GM19043 (cell line): ENCODE data around the gene FBXW10.
"Not testable (repeated sequence)": the region's sequence is repeated elsewhere in the genome, so short reads cannot be mapped to it uniquely, and the experiment has no call there.

Source experiments
- ATAC-seq: cut with Tn5 transposase; IDR thresholded peaks from one replicate; pipeline ENCODE4 v1.9.1; 2021; ENCODE audit warnings: low read depth; ENCODE audit not compliant: unreplicated experiment

Gene FBXW10, protein sequence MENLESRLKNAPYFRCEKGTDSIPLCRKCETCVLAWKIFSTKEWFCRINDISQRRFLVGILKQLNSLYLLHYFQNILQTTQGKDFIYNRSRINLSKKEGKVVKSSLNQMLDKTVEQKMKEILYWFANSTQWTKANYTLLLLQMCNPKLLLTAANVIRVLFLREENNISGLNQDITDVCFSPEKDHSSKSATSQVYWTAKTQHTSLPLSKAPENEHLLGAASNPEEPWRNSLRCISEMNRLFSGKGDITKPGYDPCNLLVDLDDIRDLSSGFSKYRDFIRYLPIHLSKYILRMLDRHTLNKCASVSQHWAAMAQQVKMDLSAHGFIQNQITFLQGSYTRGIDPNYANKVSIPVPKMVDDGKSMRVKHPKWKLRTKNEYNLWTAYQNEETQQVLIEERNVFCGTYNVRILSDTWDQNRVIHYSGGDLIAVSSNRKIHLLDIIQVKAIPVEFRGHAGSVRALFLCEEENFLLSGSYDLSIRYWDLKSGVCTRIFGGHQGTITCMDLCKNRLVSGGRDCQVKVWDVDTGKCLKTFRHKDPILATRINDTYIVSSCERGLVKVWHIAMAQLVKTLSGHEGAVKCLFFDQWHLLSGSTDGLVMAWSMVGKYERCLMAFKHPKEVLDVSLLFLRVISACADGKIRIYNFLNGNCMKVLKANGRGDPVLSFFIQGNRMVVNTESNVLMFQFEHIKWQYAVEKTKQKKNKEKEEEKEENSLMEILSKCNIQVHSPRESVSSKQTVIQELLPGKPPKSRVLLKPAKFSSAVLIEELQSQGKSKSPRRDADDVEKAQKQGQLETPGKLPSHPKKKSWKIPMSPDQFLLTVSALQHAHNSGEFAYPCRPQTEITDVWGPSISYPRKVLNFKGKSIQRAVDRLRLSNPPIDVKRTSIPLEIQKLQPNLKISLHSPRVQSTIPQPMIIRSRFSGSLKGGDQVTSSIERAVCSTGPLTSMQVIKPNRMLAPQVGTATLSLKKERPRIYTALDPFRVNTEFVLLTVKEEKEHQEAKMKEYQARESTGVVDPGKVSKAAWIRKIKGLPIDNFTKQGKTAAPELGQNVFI

DNA sequence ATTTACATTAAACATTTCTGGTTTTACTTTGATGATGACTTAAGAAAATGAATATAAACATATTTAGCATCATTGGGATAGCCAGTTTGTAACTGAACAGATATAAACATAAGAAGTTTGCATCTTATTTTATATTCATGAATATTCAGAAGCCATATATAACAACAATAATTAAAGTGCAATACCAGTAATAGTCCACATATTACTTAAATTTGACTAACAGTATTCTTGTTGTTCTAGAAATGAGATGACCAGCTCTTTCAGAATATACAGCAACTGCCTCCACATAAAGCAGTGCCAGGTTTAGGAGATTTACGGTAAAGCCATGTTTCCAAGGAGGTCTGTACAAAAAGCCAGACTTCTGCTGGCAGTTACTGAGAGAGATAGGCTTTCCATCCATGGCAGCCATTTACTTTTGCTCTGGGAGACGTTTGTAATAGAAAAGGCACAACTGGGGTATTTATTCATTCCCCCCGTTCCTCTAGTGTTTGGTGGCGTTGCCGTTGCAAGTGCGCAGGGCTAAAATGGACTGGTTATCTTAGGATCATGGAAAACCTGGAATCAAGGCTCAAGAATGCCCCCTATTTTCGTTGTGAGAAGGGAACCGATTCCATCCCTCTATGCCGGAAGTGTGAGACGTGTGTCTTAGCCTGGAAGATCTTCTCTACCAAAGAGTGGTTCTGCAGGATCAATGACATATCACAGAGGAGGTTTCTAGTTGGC lies at the start of gene FBXW10:
Gene FBXW10, plus strand, starts transcription at position 356 of the 723 bp plus-strand sequence. Its CDS starts 191 bp downstream, at position 547.
- not testable (repeated sequence) for ATAC-seq

DNA sequence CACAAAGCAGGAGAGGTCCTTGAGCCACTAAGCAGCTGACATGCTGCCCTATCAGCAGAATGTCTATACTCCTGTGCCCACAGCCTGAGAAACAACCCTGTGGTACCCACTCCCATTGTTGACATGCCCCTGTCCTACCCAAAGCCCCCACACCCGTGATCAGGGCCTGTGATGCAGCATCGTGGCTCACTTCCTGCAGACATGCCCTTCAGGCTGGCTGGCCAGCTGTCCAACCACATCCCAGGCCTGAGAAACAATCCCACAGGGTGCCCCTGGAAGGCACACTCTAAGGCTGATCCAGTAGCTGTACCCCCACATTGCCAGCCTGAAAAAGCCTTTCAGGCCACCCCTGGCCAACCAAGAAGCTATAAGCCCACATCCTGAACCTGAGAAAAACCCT lies 48.7 kb upstream of the FBXW10 start:
- not testable (repeated sequence) for ATAC-seq

DNA sequence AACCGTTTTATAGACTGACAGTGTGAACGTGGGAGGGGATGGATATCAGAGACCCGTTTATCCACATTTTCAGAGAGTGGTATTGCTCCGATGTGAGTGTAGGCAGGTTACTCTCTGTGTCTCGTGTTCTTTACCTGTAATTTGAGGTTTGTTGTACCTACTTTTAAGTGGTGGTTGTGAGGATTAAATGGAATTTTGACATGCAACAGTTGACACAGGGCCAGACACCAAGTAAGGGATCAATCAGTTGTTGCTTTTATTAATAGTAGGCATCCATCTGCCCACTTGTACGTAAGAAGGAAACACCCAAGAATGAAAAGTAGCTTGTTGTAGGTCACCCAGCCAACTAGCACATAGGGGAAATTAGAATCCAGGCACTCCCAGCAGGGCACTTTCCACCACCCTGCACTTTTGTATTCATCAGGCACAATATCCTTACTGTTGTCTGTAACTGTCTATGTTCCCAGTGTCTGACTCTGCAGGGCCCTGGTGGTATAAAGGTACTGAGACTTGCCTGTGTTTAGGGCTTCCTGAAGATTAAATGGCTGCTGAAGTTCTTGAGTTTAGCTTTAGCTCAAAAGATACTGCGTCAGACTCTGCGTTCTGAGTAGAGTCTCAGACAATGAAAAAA lies 45.3 kb upstream of the FBXW10 start:
- ATAC-seq = not testable (repeated sequence)

DNA sequence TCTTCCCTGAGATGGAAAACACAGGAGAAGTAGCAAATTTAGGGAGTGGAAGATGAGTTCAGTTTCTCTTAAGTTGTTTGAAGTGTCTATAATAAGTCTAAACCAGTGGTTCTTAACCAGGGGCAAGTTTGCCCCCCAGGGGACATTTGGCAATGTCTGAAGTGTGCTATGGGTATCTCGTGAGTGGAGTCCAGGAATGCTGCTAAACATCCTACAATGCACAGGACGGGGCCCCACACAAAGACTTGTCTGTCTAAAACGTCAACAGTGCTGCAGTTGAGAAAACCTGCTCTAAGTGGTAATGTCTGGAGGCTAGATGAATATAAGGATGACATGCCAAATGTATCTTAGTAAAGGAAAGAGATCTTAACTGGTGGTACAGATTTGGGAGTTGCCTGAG lies 37.9 kb upstream of the FBXW10 start:
- ATAC-seq = not testable (repeated sequence)

DNA sequence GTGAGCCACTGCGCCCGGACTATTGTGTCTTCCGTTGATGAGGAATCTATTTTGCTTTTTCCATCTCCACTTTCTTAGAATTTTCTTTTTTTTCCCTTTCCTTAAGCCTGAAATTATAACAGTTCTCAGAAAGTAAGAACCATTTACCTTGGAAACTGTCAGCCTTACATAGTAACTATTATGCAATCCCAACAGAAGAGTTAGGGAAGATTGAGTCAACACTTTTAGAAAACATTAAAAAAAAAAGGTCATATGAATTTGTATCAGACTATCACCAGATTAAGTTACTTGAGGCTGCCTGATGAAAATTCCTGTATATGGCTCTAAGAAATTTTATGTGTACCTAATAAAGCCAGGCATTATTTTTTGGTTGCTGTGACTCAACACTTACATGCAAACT lies 35.6 kb upstream of the FBXW10 start:
- not testable (repeated sequence) for ATAC-seq

DNA sequence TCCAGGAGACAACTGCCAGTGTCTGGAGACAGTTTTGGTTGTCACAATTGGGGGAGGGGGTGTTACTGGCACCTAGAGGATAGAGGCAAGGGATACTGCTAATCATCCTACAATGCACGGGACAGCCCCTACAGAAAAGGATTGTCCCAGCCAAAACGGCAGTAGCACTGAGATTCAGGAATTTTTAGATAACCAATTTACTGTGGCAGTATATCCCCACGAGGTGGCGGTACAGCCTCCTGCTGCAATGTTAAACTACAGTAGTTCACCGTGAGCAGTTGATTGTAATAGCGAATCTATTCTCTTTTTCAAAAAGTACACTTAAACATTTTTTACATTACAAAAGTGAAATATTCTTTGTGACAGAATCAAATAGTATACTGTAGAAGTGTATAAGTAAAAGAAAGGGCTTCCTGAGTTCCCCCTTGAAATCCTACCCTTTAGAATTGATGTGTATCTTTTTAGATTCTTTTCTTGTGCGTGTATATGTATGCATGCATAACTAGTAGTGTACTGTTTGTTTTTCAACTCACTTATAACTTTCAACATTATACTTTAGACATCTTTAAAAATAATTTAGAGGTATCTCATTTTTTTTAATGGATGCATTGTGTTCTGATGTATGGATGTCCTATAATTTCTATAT lies 31.4 kb upstream of the FBXW10 start:
- ATAC-seq = not testable (repeated sequence)

DNA sequence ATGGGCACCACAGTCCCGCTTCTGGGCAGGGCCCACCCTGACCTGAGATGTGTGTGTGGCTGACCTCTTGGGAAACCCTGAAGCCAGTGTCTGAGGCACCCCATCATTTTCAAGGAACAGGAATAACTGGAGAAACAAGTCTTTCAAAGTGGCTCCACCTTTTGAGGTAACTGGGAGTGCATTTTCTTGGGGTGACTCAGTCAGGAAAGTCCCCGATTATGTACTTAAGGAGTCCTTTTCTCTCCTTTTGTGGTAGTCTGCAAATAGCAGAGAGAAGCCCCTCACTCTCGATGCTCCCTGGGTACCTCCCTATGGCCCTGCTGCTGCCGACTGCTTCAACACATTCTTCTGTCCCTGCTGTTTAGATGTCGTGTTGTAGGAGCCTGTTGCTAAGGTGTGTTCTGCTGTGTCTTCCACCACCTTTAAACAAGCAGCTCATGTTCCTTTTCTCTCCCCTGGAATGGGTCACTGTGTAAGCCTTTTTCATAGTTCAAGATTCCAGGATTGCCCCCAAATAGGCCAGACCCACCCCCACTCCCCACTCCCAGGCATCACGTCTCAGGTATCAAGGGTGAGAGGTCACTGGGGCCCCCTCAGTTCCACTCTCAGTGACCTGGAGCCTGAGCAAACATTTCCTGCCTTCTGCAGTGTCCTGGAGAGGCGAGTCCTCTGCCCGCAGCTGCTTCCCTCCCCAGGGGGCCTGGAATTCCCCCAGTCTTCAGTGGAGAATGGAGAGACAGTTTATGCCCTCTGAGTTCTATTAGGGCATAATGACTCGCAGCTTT lies 25.0 kb upstream of the FBXW10 start:
- ATAC-seq = not testable (repeated sequence)

DNA sequence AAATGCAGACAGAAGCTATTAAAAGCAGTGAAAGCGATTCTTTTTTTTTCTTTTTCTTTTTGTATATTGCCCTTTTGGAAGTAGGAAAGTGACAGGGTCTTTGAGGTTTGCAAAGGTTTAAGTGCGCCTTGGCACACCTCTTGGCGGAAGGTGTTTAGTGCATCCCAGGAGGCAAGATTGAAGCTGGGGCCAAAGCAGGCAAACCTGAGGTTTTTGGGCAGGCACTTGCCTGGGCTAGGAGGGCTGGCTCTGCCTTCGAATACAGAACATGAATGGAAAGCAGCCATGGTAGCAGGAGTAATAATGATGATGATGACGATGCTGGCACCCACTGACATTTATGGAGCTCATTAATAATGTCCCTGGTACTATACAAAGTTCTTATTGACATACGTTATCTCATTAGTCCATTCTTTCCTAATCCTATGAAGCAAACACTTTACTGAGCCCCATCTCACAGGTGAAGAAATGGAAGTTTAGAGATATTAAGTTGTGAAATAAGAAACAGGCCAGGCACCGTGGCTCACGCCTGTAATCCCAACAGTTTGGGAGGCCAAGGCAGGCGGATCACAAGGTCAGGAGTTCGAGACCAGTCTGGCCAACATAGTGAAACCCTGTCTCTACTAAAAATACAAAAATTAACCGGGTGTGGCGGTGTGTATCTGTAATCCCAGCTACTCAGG lies 24.3 kb upstream of the FBXW10 start:
- not testable (repeated sequence) for ATAC-seq

DNA sequence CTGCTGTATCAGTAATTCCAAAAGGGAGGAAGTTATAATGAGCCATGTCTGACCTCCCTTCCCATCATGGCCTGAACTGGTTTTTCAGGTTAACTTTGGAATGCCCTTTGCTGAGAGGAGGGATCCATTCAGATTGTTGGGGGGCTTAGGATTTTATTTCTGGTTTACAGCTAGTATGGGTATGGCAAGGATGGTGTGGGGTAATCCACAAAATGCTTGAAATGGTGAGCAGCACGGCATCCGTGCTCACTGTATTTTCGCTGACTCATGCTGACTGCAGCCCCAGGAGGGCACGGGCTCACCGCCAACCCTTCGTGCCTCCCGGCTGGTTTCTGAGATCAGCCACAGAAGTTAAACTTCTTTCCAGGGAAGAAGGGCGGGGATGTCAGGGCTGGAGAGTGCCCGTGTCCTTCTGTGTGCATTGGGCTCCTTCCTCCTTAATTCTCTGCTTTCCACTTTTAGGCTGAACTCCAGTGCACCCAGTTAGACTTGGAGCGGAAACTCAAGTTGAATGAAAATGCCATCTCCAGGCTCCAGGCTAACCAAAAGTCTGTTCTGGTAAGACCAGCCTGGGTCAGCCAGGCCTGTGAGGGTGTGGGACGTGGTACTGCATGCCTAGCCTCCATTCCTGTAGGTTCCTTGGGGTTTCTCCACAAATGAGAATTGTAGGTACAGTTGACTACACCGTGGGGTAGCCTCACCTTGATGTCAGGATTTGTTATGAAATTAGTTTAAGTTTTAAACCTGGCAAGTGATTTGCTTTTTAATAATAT lies 21.9 kb upstream of the FBXW10 start:
- ATAC-seq = not testable (repeated sequence)

DNA sequence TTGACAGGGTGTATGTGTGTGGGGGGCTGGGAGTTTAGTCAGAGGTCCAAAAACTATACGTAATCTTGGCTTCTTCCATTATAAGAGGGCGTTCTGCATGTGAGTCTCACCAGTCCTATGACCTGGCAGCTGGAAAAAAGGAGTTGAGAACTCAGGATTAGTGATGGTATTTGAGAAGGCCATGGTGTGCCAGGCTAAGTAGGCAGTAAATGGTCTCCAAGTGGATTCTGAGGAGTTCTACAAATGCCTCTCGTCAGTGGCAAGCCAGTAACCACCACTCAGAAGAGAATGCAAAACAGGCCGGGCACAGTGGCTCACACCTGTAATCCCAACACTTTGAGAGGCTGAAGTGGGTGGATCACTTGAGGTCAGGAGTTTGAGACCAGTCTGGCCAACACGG lies 21.2 kb upstream of the FBXW10 start:
- not testable (repeated sequence) for ATAC-seq

DNA sequence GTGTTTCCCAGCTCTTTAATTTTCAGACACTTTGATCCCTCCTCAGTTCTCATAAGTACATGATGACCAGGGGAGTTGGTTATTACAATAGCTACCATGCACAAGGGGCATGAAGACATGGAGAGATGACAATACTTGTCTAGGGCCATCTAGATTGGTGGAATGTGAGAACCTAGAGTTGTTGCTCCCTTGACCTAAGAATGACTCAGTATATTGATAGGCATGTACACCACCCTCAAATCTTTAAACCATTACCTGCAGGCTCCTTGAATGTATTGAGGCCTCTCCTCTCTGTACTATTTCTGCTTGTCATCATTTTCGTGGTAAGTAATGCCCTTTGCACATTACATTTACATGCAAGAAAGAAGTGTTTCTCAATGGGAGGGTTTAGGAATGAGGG lies 20.3 kb upstream of the FBXW10 start:
- not testable (repeated sequence) for ATAC-seq

DNA sequence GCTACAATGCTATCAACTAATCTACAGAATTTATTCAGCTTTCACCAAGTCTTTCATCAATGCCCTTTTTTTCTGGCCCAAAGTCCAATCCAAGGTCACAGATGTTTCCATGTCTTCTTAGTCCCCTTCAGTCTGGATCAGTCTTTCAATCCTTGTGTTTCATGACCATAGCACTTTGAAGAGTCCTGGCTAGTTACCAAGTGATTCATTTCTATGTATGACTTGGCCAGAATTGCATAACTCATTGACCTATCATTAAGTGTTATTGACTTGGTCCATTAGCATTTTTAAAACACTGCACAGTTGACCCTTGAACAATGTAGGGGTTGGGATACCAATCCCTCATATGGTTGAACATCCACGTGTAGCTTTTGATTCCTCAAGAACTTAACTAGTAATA lies 11.4 kb upstream of the FBXW10 start:
- not testable (repeated sequence) for ATAC-seq

DNA sequence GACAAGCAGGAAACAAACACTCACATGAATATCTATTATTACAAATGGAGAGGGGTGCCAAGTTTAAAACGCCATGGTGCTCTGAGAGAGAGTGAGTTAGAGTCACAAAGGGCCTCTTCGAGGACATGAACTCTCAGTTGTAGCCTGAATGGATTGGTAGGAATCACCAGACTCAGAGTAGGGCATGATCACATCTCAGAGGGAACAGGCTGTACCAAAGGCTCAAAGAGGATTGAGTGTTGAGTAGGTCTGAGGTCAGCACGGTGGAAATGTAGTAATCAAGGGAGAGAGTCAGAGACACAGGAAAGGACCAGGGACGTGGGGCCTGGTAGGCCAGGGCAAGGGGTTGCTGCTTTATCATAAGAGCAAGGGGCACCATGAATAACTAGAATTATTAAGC lies 10.5 kb upstream of the FBXW10 start:
- ATAC-seq = not testable (repeated sequence)

DNA sequence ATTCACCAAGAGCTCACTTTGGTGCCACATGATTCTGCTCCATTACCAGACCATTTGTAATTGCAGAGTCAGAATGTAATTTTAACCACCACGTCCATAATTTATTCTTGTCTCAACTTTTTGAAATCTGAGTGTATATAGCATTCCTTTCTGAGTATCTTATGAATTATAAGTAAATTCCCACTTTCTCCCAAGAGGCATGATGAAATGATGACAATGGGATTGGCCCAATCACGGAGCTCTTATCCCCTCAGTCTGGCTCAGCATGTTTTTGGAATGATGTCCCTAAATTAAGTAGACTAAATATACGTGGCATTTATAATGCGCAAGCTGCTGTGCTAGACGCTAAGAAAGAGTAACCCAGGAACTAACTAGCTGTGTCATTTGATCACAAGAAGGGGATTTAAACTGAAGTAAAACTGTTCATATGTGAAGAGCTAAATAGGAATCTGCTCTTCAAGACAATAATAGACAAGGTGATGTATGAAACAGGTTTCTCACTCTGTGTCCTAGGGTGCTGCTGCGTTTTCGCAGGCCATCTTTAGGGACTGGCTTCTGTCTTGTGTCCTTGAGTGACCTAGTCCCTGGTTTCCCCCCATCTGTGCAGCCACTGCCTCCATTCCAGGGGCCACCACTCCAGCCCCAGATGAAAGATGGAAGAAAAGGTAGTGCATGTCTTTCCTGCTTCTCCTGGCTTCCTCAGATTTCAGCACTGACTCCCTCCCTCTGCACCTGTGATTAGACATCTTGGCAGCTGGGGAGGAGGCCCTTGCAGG lies 4.0 kb upstream of the FBXW10 start:
- ATAC-seq = not testable (repeated sequence)

DNA sequence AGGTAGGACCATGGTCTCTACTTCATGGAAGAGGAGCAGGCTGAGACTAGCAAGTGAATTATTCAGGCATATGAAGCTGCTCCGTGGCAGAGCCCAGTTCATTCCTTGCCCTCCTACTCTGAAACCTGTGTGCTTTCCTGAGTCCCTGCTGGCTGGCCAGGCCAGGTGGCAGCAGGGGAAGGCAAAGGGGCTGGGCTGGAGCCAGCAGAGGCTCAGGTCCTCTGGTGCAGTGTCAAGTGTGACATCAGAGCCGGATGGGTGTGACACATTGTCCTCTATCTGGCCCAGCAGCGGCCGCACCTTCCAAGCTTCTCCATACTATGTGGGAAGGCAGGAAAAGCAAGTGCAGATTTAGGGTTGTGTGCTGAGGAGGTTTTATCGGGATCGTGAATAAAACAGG lies 2.6 kb upstream of the FBXW10 start:
- ATAC-seq = not testable (repeated sequence)

DNA sequence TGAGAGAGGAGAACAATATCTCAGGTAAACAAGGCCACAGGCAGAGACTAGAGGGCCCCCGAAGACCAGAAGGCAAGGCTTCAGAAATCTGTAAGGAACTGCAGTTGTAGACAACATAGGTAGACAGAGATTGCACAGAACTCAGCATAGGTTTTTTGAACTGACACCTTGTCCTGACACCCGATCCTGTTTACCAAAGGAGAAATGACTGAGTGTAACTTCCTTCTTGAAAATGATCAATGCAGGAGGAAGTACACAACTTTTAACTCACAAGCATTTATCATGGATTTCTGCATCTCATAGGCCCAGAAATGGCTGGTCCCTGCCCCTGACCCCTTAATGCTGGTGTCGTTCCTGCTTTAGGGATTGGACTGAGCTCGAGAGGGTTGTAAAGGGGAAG lies 872 bp downstream of the FBXW10 start:
- ATAC-seq = not testable (repeated sequence)

DNA sequence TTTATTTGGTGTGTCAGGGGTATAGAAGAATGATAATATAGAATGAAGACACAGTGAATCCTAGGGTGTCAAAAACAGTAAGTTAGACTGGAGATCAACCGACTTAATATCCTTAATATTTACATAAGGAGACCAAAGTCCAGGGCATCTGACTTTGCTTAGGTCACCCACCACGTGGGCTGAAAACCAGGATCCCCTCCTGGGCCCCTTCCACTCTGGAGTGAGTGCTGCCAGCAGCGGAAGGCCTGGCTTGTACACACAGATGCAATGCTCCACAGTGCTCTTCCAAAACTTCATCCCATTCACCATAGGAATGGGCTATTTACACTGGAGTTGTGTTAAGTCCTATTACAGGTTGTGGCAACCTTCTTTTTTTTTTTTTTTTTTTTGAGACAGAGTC lies 2.7 kb downstream of the FBXW10 start:
- not testable (repeated sequence) for ATAC-seq
